K562 (cell line): ENCODE results near the gene KIAA0513. TPM values are rescaled to one million over a fixed set of nuclear protein-coding genes. Genes with fewer than 3 reads are reported as not detected.

ENCODE experiments used
- ATF4 ChIP-seq: fragments of 450-650 bp; formaldehyde crosslinking; IDR thresholded peaks from 2 replicates; pipeline ENCODE4 v1.4.0; 2022; ENCODE audit warnings: mild to moderate bottlenecking, moderate library complexity
- CHD7 ChIP-seq: fragments of 200-600 bp; sonication (generic); IDR thresholded peaks from one replicate; pipeline ENCODE4 v1.6.1; 2012; ENCODE audit warnings: mild to moderate bottlenecking, low read depth, low read length, inconsistent platforms
- E2F1 ChIP-seq: sonication (generic); formaldehyde crosslinking; IDR thresholded peaks from 2 replicates; pipeline ENCODE4 v1.8.1; 2023; ENCODE audit warnings: mild to moderate bottlenecking, missing genetic modification reagents, moderate library complexity
- ELF4 ChIP-seq: fragments of 450-650 bp; formaldehyde crosslinking; IDR thresholded peaks from 2 replicates; pipeline ENCODE4 v1.4.0; 2022; ENCODE audit warnings: missing genetic modification characterization
- FOXP4 ChIP-seq: sonication (generic); formaldehyde crosslinking; IDR thresholded peaks from 2 replicates; pipeline ENCODE4 v1.8.0; 2022; ENCODE audit warnings: mild to moderate bottlenecking, missing genetic modification reagents, borderline replicate concordance
- MTA3 ChIP-seq: fragments of 450-650 bp; formaldehyde crosslinking; IDR thresholded peaks from 2 replicates; pipeline ENCODE4 v1.6.1; 2017; ENCODE audit warnings: mild to moderate bottlenecking, borderline replicate concordance
- PREB ChIP-seq: sonication (generic); formaldehyde crosslinking; IDR thresholded peaks from 2 replicates; pipeline ENCODE4 v1.8.1; 2023; ENCODE audit warnings: mild to moderate bottlenecking, missing genetic modification reagents
- ZNF140 ChIP-seq: fragments of 250-450 bp; sonication (Bioruptor Pico); IDR thresholded peaks from 2 replicates; pipeline ENCODE4 v1.8.0; 2021; ENCODE audit warnings: moderate library complexity, mild to moderate bottlenecking, inconsistent platforms
- polyA plus RNA-seq, 8 experiments: library from polyadenylated mRNA; depleted of rRNA in 4 of 8; stranded (reverse) in 5 of 8; unstranded in 3 of 8; fragments of >200 nt; fragmentation: Nextera tagmentation in 2 of 8; fragmentation: Illumina TruSeq in 1 of 8; extraction: Ambion mirVana in 2 of 8; extraction: Trizol in 1 of 8; gene quantifications; 2 replicates each; pipeline versions ENCODE4 v1.2.1 to v1.2.3, GENCODE V29; 2011 to 2014; ENCODE audit warnings: inconsistent platforms in 1 of 8, missing spikeins in 1 of 8
- total RNA-seq, 7 experiments: library from RNA; depleted of rRNA in 6 of 7; stranded (reverse); fragments of >200 nt in 6 of 7; fragmentation: Illumina TruSeq in 2 of 7; extraction: Trizol in 2 of 7; gene quantifications; 2 replicates each; pipeline versions ENCODE4 v1.2.1 to v1.2.3, GENCODE V29; 2011 to 2021; ENCODE audit warnings: low replicate concordance in 1 of 7

The KIAA0513 gene
- total and polyA plus RNA-seq, 9 of the 15 experiments (the other 6 are each of a cell fraction or from before 2014, with no cell fraction given), result 0.18 to 13.7 (median 10.2) TPM

- TF ChIP-seq ELF4 (CRISPR knock-in tag) (peak; percentile 70; the same call in 1 of the 2 replicates), ZNF140 (no peak), CHD7 (no peak), MTA3 (peak; percentile 91), ATF4 (CRISPR knock-in tag) (peak; percentile 30; the same call in 1 of the 2 replicates), PREB (CRISPR knock-in tag) (no peak; the same call in 1 of the 2 replicates), FOXP4 (CRISPR knock-in tag) (0 out of 2 replicates have a peak, but pooled peaks have one; percentile 36), E2F1 (no peak)
These were observed 19.6 kb downstream of the KIAA0513 start (continued) for GRCh38 chr16:85046931-85047866.
